ENCODE measurements around the gene TEX28. TPM values are rescaled to one million over a fixed set of nuclear protein-coding genes. Genes with fewer than 3 reads are reported as not detected.

The TEX28 gene
- total RNA-seq, 1 donor from 2014 or later, result not detected

DNA sequence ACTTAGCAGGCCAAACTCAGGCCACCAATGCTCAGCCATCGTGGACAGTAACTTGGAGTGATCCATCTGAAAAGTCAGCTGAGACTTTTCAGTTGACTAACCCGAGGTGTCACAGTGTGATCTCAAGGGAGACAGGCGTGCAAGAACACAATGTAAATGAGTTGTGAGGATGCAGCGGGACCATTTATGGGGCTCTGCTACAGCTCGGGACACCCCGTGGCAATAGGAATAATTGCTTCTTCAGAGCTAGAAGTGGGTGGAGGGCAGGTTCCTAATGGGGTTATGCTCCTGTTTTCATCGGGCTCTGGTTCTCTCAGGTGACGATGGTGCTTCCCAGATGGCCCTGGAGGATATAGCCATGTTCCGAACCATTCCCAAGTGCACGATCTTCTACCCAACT is 28.0 kb upstream of the TEX28 start:
- Histone ChIP-seq H2AFZ (replicated peaks) (no peak overlapping the region), H3K36me3 (no peaks in the 10 kb centered on the region), H4K20me1 (ENCODE audit: low read depth) (no peaks in the 10 kb centered on the region), H3K4me2 (no peak overlapping the region), H3K79me2 (ENCODE audit: low read depth) (no peaks in the 10 kb centered on the region), H3K9ac (no peak overlapping the region), H3K27ac (no peak overlapping the region), H3K9me3 (ENCODE audit: low read depth) (no peaks in the 10 kb centered on the region), H3K4me3 (no peak overlapping the region), H3K27me3 (no peaks in the 10 kb centered on the region), H3F3A (ENCODE audit: low read depth) (no peaks in the 10 kb centered on the region), H3K4me1 (no peaks in the 10 kb centered on the region)
- TF ChIP-seq EZH2phosphoT487 (IDR thresholded peaks at IDR 0.05) (no peak), EZH2 (IDR thresholded peaks at IDR 0.05) (no peak), CTCF (IDR thresholded peaks at IDR 0.05) (no peak)
- H3K27ac Mint-ChIP-seq, result no peak overlapping the region
- peaks cover 15% of the 10 kb centered on the region for H3K9me3 Mint-ChIP-seq
- H3K36me3 Mint-ChIP-seq, result no peaks in the 10 kb centered on the region
- peaks cover 12% of the 10 kb centered on the region for H3K4me1 Mint-ChIP-seq
- no peak overlapping the region for H3K4me3 Mint-ChIP-seq
- no peak for DNase-seq (ENCODE audit: low spot score)
- H3K27me3 Mint-ChIP-seq (ENCODE audit: insufficient read depth, low read depth), result peaks cover 8% of the 10 kb centered on the region

DNA sequence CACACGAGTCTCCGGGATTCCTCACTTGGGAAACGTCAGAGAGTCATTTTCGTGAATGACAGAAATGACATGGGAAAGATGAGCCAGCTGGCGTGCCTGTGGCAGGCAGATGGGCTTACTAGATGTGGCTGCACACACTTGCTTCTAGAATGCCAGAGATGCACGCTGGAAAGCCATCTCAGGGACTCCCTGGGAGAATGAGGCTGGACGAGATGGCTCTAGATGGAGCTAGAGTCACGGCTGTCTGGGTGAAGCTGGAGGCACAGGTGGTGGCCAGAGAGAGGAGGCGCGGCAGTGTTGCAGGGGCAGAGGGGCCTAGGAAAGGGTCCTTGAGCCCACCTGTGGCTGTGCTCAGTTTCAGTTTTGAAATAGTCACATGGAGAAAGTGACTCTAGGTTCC is 26.7 kb upstream of the TEX28 start:
- H3K27me3 ChIP-seq, result no peaks in the 10 kb centered on the region
- H3K9me3 ChIP-seq (ENCODE audit: low read depth), result no peaks in the 10 kb centered on the region
- Mint-ChIP-seq H3K9me3 (peaks cover 18% of the 10 kb centered on the region), H3K27ac (no peak overlapping the region), H3K27me3 (ENCODE audit: insufficient read depth, low read depth) (peaks cover 4% of the 10 kb centered on the region), H3K36me3 (no peaks in the 10 kb centered on the region), H3K4me1 (peaks cover 3% of the 10 kb centered on the region), H3K4me3 (no peak overlapping the region)
- H2AFZ ChIP-seq (replicated peaks), result no peak overlapping the region
- H3K4me3 ChIP-seq, result no peak overlapping the region
- H3K4me2 ChIP-seq, result no peak overlapping the region
- DNase-seq (ENCODE audit: low spot score), result no peak
- H3K79me2 ChIP-seq (ENCODE audit: low read depth), result no peaks in the 10 kb centered on the region
- no peak for TF ChIP-seq EZH2 (IDR thresholded peaks at IDR 0.05)
- no peak for TF ChIP-seq CTCF (IDR thresholded peaks at IDR 0.05)
- no peak for TF ChIP-seq EZH2phosphoT487 (IDR thresholded peaks at IDR 0.05)
- no peak overlapping the region for H3K27ac ChIP-seq
- no peak overlapping the region for H3K9ac ChIP-seq
- no peaks in the 10 kb centered on the region for H3K36me3 ChIP-seq
- H4K20me1 ChIP-seq (ENCODE audit: low read depth), result no peaks in the 10 kb centered on the region
- H3F3A ChIP-seq (ENCODE audit: low read depth), result no peaks in the 10 kb centered on the region
- no peaks in the 10 kb centered on the region for H3K4me1 ChIP-seq

DNA sequence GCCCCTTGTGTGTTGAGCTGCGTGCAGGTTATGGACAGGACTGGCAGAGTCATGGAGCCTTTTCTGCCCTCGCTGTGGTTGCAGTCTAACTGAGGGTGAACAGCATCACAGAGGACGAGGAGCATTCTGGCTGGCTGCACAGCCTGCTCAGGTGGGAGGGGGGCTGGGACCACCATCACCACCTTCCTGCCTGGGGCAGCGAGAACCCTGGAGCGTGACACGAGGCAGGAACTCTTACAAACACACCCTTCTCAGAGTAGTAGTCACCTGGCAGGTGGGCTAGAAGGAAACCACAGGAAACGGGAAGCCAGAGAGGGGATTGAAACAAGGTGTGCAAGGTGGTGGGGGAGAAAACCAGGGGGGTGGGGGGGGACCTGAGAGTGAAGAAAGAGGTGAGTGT is 26.2 kb upstream of the TEX28 start:
- Histone ChIP-seq H3K9ac (no peak overlapping the region), H3K27me3 (no peaks in the 10 kb centered on the region), H2AFZ (replicated peaks) (no peak overlapping the region), H3K27ac (no peak overlapping the region), H3F3A (ENCODE audit: low read depth) (no peaks in the 10 kb centered on the region), H3K4me1 (no peaks in the 10 kb centered on the region), H4K20me1 (ENCODE audit: low read depth) (no peaks in the 10 kb centered on the region), H3K79me2 (ENCODE audit: low read depth) (no peaks in the 10 kb centered on the region), H3K4me3 (no peak overlapping the region), H3K4me2 (no peak overlapping the region), H3K9me3 (ENCODE audit: low read depth) (no peaks in the 10 kb centered on the region), H3K36me3 (no peaks in the 10 kb centered on the region)
- peaks cover 2% of the 10 kb centered on the region for H3K4me1 Mint-ChIP-seq
- no peak for DNase-seq (ENCODE audit: low spot score)
- H3K27me3 Mint-ChIP-seq (ENCODE audit: insufficient read depth, low read depth), result peaks cover 4% of the 10 kb centered on the region
- no peaks in the 10 kb centered on the region for H3K36me3 Mint-ChIP-seq
- TF ChIP-seq EZH2phosphoT487 (IDR thresholded peaks at IDR 0.05) (no peak), EZH2 (IDR thresholded peaks at IDR 0.05) (no peak), CTCF (IDR thresholded peaks at IDR 0.05) (no peak)
- H3K27ac Mint-ChIP-seq, result no peak overlapping the region
- H3K4me3 Mint-ChIP-seq, result no peak overlapping the region
- H3K9me3 Mint-ChIP-seq, result peaks cover 18% of the 10 kb centered on the region
